ENCODE data around the gene ADCY3. TPM values are rescaled to one million over a fixed set of nuclear protein-coding genes. Genes with fewer than 3 reads are reported as not detected.

The ADCY3 gene
- total RNA-seq, 1 experiment from 2014 or later, result 39.5 TPM

DNA sequence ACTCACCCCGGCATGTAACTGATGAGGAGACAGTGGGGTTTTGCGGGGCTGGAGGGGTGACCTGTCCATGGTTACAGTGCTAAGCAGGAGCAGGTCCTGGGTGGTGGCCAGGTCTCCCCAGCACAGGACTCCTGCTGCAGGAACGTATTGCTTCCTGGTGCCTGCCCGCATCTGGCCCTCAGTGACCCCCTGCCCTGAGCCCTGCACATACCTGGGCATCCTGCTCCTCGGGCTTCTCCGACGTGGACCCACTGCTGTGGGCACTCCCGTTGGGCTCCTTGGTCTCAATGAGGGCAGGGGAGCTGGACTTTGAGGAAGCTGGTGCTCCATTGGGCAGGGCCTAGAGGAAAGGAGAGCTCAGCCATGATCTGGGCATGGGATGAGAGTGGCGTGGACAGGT lies 83.3 kb downstream of the ADCY3 start:
- Histone ChIP-seq H2BK12ac (ENCODE audit: insufficient read length, low read depth, low read length) (no peak overlapping the region), H3K4me1 (ENCODE audit: insufficient read depth, low read length) (peaks cover 2% of the 10 kb centered on the region; the same call in 1 of the 2 replicates), H3K14ac (ENCODE audit: insufficient read depth, low read length) (no peak overlapping the region), H3K4ac (ENCODE audit: low read depth, low read length) (no peak overlapping the region), H3K18ac (ENCODE audit: insufficient read length, low read depth, low read length) (no peak overlapping the region), H3K27ac (ENCODE audit: insufficient read length, low read depth, low read length) (no peak overlapping the region), H3K9me3 (ENCODE audit: control insufficient read depth, low read depth, low read length) (no peaks in the 10 kb centered on the region), H4K91ac (ENCODE audit: insufficient read length, low read depth, low read length) (no peak overlapping the region), H2AFZ (ENCODE audit: low read length) (no peak overlapping the region), H3T11ph (ENCODE audit: low read length) (no peak overlapping the region), H3K9ac (ENCODE audit: extremely low read depth, insufficient read length, low read length) (no peak overlapping the region), H3K27me3 (ENCODE audit: insufficient read depth, low read length) (no peaks in the 10 kb centered on the region), H3K79me2 (ENCODE audit: insufficient read depth, low read length) (no peaks in the 10 kb centered on the region), H2BK20ac (ENCODE audit: low read depth, low read length, poor library complexity, severe bottlenecking) (no peak overlapping the region), H4K5ac (ENCODE audit: insufficient read length, low read depth, low read length) (no peak overlapping the region), H3K79me1 (ENCODE audit: insufficient read depth, low read depth, low read length, poor library complexity, severe bottlenecking) (no peaks in the 10 kb centered on the region), H4K8ac (replicated peaks; ENCODE audit: insufficient read length, low read depth, low read length) (no peak overlapping the region), H3K4me2 (ENCODE audit: insufficient read depth, insufficient read length, low read length) (no peak overlapping the region), H2BK15ac (ENCODE audit: low read depth, low read length) (no peak overlapping the region), H2AK5ac (ENCODE audit: insufficient read length, low read length) (no peak overlapping the region), H3K23ac (ENCODE audit: insufficient read length, low read depth, low read length) (no peak overlapping the region), H2BK120ac (ENCODE audit: low read depth, low read length, poor library complexity, severe bottlenecking) (no peak overlapping the region), H2BK5ac (ENCODE audit: insufficient read length, low read length) (no peak overlapping the region), H3K56ac (ENCODE audit: insufficient read length, low read depth, low read length) (no peak overlapping the region), H4K20me1 (ENCODE audit: control insufficient read depth, insufficient read depth, insufficient read length) (no peaks in the 10 kb centered on the region), H3K23me2 (ENCODE audit: insufficient read length, low read depth, low read length, poor library complexity, severe bottlenecking) (no peaks in the 10 kb centered on the region)
- H3K9me3 Mint-ChIP-seq, result peaks cover 0 to 7% of the 10 kb centered on the region in 2 experiments; a peak in 3 of 5 replicates
- peaks cover 41 to 46% (median 44%) of the 10 kb centered on the region in 3 experiments for H3K36me3 Mint-ChIP-seq (ENCODE audit: insufficient read depth in 1 of 3, low read depth in 3 of 3)
- DNase-seq, result no peak
- no peak overlapping the region; a peak in 1 of 7 replicates for H3K27ac Mint-ChIP-seq
- no peak overlapping the region for H3K4me3 Mint-ChIP-seq
- H3K27me3 Mint-ChIP-seq (ENCODE audit: low read depth), result no peaks in the 10 kb centered on the region; the same call in none of the 2 replicates
- H3K4me1 Mint-ChIP-seq, result peaks cover 22 to 26% of the 10 kb centered on the region in 2 experiments
- no CpG with 5 or more reads among the region's 9 CpGs for WGBS (ENCODE audit: extremely low coverage, insufficient read length, low lambda C conversion rate)
- TF ChIP-seq, protein P1, sequence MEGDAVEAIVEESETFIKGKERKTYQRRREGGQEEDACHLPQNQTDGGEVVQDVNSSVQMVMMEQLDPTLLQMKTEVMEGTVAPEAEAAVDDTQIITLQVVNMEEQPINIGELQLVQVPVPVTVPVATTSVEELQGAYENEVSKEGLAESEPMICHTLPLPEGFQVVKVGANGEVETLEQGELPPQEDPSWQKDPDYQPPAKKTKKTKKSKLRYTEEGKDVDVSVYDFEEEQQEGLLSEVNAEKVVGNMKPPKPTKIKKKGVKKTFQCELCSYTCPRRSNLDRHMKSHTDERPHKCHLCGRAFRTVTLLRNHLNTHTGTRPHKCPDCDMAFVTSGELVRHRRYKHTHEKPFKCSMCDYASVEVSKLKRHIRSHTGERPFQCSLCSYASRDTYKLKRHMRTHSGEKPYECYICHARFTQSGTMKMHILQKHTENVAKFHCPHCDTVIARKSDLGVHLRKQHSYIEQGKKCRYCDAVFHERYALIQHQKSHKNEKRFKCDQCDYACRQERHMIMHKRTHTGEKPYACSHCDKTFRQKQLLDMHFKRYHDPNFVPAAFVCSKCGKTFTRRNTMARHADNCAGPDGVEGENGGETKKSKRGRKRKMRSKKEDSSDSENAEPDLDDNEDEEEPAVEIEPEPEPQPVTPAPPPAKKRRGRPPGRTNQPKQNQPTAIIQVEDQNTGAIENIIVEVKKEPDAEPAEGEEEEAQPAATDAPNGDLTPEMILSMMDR (conservative IDR thresholded peaks at IDR 0.05), result no peak

Data from H9 (cell line).